NCI-H526 (cell line): Measurements from ENCODE around the gene C3orf49.

Experiments
- DNase-seq, 2 experiments: peaks; one replicate each; lab custom pipeline; 2025; lab: John Stamatoyannopoulos, UW

C3orf49 gene, protein sequence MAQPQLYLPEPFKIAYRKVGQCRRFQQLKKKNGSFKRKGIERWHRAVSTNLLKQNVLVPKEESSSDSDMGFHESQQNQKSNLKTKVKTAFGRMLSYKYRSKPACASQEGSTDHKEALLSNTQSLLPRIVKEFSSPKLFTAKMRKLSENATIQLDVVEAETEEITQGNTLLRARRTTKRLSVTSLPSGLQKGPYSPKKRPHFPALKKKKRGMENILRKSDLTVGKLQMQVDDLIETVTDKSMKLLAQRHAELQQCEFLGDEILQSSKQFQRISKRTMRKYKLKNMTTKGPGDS

DNA sequence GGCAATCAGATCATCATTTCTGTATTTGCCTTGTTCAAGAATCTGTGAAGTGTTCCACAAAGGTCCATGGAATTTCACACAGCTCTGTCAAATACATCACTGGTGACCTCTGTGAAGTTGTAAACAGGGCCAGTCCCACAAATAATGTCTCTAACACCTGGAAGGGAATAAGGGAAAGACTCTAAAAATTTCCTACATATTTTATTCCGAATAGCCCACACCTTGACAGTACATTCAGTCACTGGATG, at the start of gene C3orf49:
C3orf49 (plus strand) TSS at position 149 of the 248 bp plus-strand sequence. CDS start 173 bp downstream, outside the sequence.
- DNase-seq, result no peak

DNA sequence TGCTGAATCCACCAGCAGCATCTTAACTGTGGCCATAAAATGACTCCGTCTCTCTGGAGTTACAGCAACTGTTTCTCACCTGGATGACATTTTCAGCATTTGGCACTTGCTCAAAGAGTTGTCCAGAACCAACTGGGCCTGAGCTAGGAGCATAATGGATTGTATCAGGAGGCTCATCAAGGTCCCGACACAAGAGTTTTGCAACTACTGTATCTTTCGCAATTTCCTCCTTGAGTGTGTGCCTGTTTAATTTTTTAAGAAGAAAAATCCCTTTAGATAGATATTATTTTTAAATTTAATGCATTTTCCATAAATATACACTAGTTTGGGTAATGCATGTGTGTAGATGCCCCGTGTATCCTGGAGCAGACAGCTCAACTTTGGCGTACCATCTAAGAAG, 44.3 kb upstream of the C3orf49 start:
- DNase-seq, result no peak

DNA sequence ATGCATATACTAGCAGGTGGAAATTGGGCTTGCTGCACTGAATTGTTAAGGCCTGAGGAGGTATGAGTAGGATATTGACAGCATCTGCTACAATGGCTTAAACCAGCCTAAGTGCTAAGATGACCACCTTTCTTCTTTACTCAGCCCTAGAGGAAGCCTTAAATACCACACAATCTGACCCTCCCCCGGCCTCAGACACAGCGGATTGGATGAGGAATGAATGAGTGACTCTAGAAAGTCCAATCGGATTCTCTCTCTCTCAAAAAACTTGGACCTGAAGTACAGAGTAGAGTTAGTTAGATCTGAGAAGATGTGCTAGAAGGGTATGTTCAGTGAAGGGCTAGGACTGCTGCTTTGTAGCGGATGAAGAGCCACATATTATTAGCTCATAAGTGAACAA, 39.9 kb upstream of the C3orf49 start:
- no peak for DNase-seq

DNA sequence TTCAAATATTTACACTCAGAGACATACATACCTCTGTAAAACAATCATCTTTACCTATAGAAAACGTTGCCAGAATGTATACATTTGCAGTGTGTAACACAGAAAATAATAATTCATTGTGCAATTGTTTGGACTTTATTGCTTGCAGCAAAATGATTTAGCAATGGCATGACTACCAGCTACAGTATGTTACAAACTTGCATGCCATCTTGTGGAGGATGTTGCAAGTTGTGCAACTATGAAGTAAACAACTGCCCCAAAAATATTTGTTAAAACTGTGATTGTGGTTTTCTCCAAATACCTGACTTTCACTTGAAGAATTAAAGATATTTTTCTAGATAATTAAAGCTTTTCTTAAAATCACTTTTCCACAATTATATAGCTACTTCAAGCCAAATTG, 27.1 kb upstream of the C3orf49 start:
- DNase-seq, result peak in 1 of 2 experiments; percentile 23

DNA sequence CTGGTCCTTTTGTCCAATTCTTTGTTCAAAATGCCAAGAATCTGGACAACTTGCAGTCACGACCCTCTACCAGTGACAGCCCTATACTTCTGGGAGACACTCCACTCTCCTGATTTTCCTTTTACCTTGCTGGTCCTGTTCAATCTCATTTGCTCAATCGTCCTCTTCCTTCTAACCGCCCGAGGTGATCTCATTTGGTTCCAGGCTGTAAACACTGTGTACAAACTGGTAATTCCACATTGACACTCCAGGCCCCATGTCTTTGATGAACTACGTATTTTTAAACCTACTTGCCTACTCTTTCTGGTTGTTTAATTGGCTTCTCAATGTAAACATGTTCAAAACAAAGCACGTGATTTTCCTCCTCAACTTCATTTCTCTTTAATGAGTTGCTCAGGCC, 23.7 kb upstream of the C3orf49 start:
- no peak for DNase-seq

DNA sequence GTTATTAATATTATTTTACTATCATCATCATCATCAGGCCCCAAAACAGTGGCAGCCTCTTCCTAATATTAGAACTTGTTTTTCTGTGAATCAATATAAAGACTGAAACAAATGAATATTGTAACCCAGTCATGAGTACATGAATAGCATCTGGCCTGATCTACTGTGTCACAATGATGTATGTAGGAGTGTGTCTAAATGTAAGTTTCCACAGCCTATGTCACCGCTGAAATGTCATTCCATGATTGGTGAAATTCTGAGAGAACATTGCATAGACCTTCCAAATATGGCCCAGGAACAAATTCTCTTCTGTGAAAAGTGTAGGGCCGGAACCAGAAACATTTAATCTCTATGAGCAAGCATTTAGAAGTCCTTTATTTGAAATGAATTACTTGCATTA, 20.6 kb upstream of the C3orf49 start:
- DNase-seq, result no peak

DNA sequence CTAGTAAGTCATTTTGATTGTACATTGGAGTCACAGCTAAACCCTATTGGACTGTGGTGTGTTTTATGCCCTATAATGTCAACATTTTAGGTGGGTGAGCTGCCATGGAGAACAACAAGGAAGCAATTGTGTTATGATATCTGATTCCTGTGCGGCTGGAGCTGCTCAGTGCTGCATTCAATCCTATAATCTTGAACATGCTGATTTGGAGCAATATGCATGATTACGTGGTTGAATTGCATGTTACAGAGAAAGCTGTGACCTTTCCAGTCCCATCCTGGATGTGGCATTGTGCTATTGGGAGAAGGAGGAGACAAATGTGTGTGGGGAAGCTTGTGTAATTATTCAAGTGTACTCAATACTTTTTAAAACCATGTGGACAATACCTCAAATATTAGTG, 20.1 kb upstream of the C3orf49 start:
- DNase-seq, result peak in 1 of 2 experiments; percentile 17

DNA sequence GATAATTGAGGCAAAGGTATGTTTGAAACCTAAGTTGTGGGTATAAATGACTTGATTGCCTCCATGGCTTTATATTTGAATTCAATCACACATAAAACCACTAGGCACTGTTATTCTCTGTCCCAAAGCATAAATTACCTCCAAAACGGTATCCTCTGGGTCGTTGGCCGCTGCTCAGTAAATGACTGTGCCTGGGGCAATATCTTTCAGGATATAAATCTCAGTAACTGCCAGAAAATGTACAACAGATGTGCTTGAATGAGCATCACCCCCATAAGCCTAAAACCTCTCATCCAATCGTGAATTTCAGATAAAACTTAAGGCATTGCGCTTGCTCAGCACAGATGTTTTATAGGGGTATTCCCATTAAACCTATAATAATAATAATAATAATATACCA, 19.0 kb upstream of the C3orf49 start:
- DNase-seq, result no peak

DNA sequence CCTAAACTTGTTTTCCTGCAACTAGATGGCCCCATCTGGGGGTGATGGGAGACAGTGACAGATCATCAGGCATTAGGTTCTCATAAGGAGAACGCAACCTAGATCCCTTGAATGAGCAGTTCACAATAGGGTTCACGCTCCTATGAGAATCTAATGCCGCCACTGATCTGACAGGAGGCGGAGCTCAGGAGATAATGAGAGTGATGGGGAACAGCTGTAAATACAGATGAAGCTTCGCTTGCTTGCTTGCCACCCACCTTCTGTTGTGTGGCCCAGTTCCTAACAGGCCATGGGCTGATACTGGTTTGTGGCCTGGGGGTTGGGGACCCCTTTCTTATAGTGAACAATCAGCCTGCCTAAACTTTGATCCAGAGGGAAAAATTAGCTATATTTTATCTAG, 15.2 kb upstream of the C3orf49 start:
- DNase-seq, result no peak

DNA sequence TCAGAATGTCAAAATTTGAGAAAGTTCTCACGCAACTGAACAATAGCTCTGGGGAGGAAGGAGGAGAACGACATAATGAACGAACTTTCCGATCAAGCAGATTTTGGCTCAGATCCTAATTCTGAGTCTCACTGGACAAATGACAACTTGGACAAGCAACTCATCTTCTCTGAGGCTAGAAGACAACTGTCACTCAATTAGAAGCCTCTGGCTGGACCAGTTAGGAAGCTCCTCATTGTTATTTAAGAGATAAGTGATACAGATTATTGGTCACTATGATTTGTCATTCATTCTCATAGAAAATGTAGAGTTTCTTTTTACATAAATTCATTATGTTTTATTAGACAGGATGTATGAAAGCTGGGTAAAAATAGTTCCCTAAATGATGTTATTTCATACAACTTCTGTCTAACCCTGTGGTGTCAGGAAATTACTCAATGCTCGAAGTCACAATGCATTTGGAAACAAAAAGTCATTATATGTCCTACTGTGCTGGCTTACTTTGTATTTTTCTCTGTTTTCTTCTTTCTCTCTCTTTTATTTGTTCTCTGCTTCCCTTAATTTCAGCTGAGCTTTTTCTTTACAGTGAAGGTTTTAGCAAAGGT, 11.0 kb upstream of the C3orf49 start:
- no peak for DNase-seq

DNA sequence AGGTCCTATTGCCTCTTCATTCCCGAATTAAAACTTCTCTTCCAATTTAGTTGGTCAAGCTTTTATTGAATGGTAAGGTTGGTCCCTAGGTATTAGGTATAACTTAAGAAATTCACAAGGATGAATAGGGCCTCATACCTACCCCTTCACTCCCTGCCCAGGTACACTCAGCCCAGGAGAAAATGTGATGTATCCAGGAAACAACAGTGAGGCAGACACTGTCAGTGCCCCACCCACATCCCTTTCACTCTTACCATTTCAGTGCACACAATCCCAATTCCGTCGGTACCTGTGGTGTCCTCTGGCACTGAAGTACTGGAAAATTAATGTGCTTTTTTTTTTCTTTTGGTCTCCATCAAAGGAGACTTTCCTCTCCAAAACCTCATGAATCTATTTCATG, 10.5 kb upstream of the C3orf49 start:
- no peak for DNase-seq

DNA sequence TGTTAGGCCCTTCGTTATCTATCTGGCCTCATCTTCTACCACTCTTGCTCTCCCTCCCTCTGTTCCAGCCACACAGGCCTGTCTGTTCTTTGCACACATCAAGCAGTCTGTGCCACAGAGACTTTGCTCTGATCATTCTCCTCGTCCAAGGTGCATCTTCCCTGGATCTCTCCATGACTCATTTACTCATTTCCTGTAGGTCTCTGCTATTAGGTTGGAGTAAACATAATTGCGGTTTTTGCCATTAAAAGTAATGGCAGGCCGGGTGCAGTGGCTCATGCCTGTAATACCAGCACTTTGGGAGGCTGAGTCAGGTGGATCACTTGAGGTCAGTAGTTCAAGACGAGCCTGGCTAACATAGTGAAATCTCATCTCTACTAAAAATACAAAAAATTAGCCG, 9.5 kb upstream of the C3orf49 start:
- DNase-seq, result no peak

DNA sequence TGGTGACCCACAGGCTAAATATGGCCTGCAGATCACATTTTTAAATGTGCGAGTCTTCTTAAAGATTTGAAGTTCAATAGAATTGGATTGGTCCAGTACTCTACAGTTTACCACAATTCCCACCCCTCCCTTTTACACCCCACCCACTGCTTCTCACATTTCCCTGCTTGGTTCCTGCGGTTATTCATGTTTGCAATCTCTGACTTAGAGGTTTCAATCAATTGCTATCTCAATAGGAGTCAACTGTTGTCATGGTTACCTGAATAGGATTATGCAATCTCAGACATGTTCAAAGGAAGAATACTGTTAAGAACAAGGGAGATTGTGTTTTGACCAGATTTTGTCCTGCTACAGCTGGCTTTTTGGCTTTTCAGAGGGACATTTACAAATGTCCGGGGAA, 4.9 kb upstream of the C3orf49 start:
- DNase-seq, result no peak

DNA sequence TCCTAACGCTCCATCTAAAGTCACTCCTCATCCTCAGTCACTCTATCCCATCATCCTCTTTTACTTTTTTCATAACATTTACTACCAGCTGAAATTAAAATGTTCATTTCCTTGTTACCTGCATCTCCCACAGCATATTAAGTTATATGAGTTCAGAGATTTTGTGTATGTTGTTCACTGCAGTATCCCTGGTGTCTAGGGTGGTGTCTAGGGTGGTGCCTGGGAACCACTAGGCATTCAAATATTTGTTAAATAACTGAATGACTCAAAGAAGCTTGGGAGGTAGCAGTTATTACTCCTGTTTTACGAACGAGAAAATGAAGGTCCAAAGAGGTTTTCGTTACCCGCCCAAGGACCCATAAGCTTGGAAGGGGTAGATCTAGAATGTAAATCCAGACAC, 1.9 kb upstream of the C3orf49 start:
- DNase-seq, result no peak

DNA sequence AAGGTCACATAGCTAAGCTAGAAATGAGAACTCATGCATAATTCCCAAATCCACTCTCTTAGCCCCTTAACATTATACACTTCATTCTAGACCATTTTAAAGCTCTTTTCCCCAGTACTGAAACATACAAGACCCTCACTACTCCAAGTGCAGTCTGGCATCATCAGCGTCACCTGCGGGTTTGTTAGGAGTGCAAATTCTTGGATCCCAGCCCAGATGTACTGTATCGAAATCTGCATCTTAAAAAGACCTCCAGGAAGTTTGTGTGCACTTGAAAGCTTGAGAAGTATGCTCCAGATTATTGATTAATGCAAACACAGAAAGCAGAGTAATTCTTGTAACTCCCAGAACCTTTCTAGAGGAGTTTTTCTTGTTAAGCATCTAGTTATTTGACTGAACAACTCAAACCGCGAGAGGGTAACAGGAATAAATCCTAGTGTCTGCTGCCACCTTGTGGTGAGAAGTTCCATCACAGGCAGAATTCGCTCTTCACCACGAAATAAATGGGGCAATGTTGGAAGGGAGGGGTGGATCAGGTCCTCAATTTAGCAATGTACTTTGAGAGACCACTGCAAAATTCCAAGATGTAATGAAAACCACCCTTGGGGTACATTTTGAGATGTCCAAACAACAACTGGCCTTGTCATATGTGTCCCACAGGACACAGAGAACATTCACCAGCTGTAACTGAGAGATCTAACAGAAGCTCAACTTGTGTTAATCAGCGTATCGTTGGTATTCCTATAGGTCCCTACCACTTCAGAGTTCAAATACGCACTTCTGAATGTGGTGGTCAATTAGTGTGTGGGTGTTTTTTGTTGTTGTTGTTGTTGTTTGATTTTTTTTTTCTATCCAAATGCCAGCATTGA, 583 bp upstream of the C3orf49 start:
- DNase-seq, result peak; percentile 27 to 63

DNA sequence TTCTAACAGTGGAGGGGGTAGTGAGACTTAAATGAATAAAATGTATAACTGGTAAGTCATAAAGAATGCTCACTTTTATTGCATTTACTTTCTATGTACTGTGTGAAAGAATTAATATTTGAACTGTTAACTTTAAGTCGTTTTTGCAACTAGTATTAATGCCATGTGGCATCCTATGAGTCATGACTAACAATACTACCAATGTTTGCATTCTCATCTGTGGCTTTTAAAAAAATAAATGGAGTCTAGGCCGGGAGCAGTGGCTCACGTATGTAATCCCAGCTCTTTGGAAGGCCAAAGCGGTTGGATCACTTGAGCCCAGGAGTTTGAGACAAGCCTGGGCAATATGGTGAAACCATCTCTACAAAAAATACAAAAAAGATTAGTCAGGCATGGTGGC, 5.2 kb downstream of the C3orf49 start:
- no peak for DNase-seq

DNA sequence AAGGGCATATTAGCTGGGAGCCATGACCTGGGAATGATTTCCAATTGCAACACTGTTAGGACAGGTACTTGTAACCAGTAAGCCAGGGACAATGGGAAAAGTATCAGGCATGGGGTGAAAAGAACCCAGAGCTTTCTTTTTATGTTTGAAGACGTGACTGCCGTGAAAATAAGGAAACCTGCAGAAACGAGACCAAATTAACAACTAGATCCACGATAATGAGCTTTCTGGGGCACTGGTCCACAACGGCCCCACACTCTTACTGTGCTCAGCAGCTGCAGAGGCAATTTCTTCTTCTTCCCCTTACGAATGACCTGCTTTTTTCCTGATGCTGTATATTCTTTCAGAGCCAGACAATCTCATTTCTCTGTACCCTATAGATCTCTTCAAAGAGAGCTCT, 11.4 kb downstream of the C3orf49 start:
- no peak for DNase-seq

DNA sequence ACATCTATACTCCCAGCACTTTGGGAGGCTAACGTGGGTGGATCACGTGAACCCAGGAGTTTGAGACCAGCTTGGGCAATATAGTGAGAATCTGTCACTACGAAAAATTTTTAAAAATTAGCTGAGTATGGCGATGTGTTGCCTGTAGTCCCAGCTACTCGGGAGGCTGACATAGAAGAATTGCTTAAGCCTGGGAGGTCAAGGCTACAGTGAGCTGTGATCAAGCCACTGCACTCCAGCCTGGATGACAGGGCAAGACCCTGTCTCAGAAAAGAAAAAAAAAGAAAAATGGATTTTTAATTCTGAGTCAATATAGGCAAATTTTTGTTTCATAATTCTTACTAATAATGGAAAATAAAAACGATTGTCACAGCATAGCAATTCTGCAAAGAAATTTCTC, 13.3 kb downstream of the C3orf49 start:
- no peak for DNase-seq

DNA sequence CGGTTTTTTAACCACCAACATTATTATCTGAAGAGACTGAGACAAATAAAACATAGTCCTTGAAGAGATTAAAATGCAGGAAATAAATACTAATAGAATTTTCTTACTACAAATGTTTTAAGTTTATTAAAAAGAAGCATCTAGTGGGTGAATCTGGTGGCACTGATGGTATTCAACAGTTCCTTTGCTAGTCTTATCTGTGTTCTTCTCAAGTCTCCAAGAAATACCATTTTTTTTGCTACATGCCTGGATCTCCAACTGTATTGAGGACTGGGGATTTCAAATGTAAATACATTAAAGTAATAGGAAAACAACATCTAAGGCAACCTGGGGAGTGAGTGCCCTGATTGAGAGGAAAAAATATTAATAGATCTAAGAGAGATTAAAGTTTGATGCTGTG, 22.6 kb downstream of the C3orf49 start:
- DNase-seq, result no peak

DNA sequence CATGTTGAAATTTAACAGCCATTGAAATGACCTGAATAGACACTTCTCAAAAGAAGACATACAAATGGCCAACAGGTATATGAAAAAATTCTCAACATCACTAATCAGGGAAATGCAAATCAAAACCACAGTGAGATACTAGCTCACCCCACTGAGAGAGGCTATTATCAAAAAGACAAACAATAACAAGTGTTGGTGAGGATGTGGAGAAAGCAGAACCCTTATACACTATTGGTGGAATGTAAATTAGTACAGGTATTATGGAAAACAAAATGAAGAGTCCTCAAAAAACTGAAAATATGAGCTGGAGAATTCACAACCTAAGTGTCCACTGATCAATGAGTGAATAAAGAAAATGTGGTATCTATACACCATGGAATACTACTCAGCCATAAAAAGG, 23.0 kb downstream of the C3orf49 start:
- no peak for DNase-seq

DNA sequence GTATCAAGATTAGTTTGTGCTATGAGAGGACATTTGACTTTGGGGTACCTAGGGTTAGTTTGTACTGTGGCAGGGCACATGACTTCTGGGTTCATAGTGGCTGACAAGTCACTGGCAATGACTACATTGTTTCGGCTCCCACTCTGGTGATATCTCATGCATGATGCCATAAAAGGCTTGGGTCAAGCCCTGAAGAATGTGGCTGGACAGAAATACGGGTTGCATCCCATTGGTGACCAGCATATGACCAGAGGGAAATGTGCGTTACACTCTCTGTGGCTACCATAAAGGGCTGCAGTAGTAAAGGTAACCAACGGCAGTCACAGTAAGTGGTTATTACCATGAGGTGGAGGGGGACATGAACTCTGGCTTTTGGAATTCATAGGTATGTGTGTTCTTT, 26.1 kb downstream of the C3orf49 start:
- no peak for DNase-seq

DNA sequence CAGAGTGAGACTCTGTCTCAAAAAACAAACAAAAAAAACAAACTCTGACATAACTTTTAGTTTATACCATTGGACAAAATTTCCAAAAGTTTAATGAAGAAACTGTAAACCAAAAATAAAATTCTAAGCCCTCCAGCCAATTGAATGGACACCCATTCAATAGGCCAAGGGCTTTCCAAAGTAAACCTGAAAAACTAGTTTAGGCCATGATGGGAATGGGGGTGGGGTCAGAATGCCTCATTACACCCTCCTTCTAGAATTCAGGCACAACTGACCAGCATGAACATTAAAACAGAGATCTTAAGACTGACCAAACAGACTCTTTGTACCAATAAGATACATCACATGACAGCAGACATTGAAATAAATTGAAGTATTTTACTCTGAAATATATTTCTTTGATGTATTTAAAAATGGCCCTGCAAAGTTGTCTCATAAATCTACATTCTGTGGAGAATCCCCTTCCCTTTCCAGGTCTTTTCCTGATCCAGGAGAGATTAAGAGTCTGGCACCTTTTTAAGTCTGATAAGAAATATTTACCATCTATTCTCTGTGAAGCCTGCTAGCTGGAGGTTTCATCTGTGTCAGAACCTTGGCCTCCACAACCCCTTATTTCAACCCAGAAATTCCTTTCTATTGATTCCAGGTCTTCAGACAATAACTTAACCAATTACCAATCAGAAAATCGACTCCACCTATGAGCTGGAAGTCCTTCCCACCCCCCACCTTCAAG, 28.8 kb downstream of the C3orf49 start:
- no peak for DNase-seq

DNA sequence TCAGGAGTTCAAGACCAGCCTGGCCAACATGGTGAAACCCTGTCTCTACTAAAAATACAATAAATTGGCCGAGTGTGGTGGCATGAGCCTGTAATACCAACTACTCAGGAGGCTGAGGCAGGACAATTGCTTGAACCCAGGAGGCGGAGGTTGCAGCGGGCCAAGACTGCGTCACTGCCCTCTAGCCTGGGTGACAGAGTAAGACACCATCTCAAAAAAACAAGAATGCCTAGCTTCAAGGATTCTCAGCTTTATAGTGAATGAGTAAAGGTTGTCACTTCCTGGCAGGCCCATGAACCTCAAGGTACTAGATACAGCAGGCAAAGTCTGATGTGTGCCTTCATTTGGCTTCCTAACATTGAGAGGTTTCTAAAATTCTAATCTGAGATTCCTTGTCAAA, 30.1 kb downstream of the C3orf49 start:
- no peak for DNase-seq
